HepG2 (cell line): ENCODE results near the gene CFAP99. TPM values are rescaled to one million over a fixed set of nuclear protein-coding genes. Genes with fewer than 3 reads are reported as not detected.

ENCODE experiments used
- ATAC-seq: fragments of 200-7000 bp; cut with Tn5 transposase; 3 replicates; pipeline ENCODE4 v1.9.1; 2020; ENCODE audit warnings: mild to moderate bottlenecking, moderate library complexity
- BruUV-seq: library from RNA; stranded (reverse); fragments of 400-500 nt; replicated peaks from 2 replicates; lab custom pipeline; 2021; lab: Mats Ljungman, UMichigan
- CTCF ChIA-PET: fragments of 300-600 bp; formaldehyde crosslinking; extraction: SDS; loops from one replicate; lab custom pipeline; 2021; ENCODE audit warnings: low total read pairs, inconsistent platforms, low intra/inter-chr PET ratio; lab: Yijun Ruan, JAX
- POLR2A ChIA-PET: fragments of 350-600 bp; sonication (Branson Sonifier 250); formaldehyde crosslinking; loops from one replicate; lab custom pipeline; 2020; ENCODE audit warnings: antibody characterized with exemption, inconsistent platforms; lab: Yijun Ruan, JAX
- DNase-seq: peaks from one replicate; pipeline ENCODE4 v3.0.0-alpha.2; 2015; ENCODE audit warnings: low spot score
- FAIRE-seq: peaks from 3 replicates; lab custom pipeline; 2011; peaks lifted over from hg19 to GRCh38; lab: Jason Lieb, UNC
- H2AFZ ChIP-seq: one replicate; pipeline ENCODE4 v1.6.1; 2011; ENCODE audit warnings: low read length, inconsistent platforms
- H3K27ac ChIP-seq: fragments of 300-600 bp; 3 replicates; pipeline ENCODE4 v1.8.0; 2011; ENCODE audit warnings: mixed run types, mild to moderate bottlenecking, mixed read lengths, low read length, inconsistent platforms; ENCODE audit not compliant: insufficient read depth; ENCODE audit errors: extremely low read length
- H3K27me3 ChIP-seq, 2 experiments: fragments of 200-600 bp in 1 of 2; 2 replicates in 1 of 2; 3 replicates in 1 of 2; pipeline versions ENCODE4 v1.6.0 to v1.8.0; 2011; ENCODE audit warnings: low read length in 2 of 2, mild to moderate bottlenecking in 2 of 2, moderate library complexity in 2 of 2, inconsistent platforms in 1 of 2; ENCODE audit not compliant: insufficient read depth in 2 of 2, control insufficient read depth in 1 of 2
- H3K36me3 ChIP-seq, 2 experiments: fragments of 200-600 bp in 1 of 2; replicated peaks in 1 of 2; 2 replicates in 1 of 2; 3 replicates in 1 of 2; pipeline versions ENCODE4 v1.5.1 to v1.8.0; 2011; ENCODE audit warnings: low read length in 2 of 2, inconsistent platforms in 1 of 2; ENCODE audit not compliant: insufficient read depth in 2 of 2, control insufficient read depth in 1 of 2
- H3K4me1 ChIP-seq: 2 replicates; pipeline ENCODE4 v1.5.1; 2012; ENCODE audit warnings: low read length, inconsistent platforms; ENCODE audit not compliant: insufficient read depth
- H3K4me2 ChIP-seq: 2 replicates; pipeline ENCODE4 v1.6.0; 2011; ENCODE audit warnings: low read depth, low read length, inconsistent platforms
- H3K4me3 ChIP-seq, 3 experiments: fragments of 200-600 bp in 1 of 3; sonication (generic), shearing (Covaris generic) in 1 of 3; replicated peaks in 1 of 3; 2 replicates each; pipeline ENCODE4 v1.5.1; 2011 to 2016; ENCODE audit warnings: low read length in 3 of 3, inconsistent platforms in 2 of 3, low read depth in 2 of 3, mild to moderate bottlenecking in 2 of 3, control low read depth in 1 of 3, mixed read lengths in 1 of 3; ENCODE audit not compliant: insufficient read depth in 1 of 3
- H3K79me2 ChIP-seq: one replicate; pipeline ENCODE4 v1.6.1; 2011; ENCODE audit warnings: low read length, inconsistent platforms; ENCODE audit not compliant: insufficient read depth
- H3K9ac ChIP-seq: 2 replicates; pipeline ENCODE4 v1.6.0; 2011; ENCODE audit warnings: mild to moderate bottlenecking, low read depth, low read length, inconsistent platforms; ENCODE audit not compliant: insufficient read depth
- H3K9me3 ChIP-seq: 2 replicates; pipeline ENCODE4 v1.5.1; 2012; ENCODE audit warnings: mild to moderate bottlenecking, low read length
- H4K20me1 ChIP-seq: 2 replicates; pipeline ENCODE4 v1.6.0; 2011; ENCODE audit warnings: inconsistent platforms, mild to moderate bottlenecking, low read length, moderate library complexity; ENCODE audit not compliant: insufficient read depth
- BCL6 ChIP-seq: IDR thresholded peaks from 2 replicates; pipeline ENCODE4 v1.6.1; 2016; ENCODE audit warnings: missing genetic modification reagents, missing compliant biosample characterization
- CHD2 ChIP-seq: IDR thresholded peaks from 2 replicates; pipeline ENCODE4 v1.6.1; 2011; ENCODE audit warnings: low read depth, low read length, improper control_type of control experiment
- GMEB1 ChIP-seq: sonication (generic); formaldehyde crosslinking; IDR thresholded peaks from 2 replicates; pipeline ENCODE4 v1.5.1; 2020; ENCODE audit warnings: missing genetic modification reagents, mild to moderate bottlenecking, borderline replicate concordance
- HOXA3 ChIP-seq: sonication (generic); formaldehyde crosslinking; IDR thresholded peaks from 2 replicates; pipeline ENCODE4 v1.5.0; 2020; ENCODE audit warnings: missing genetic modification reagents
- KLF12 ChIP-seq: sonication (generic); formaldehyde crosslinking; IDR thresholded peaks from 2 replicates; pipeline ENCODE4 v1.4.0; 2020; ENCODE audit warnings: missing genetic modification reagents, borderline replicate concordance
- NKX3-1 ChIP-seq: sonication (generic); formaldehyde crosslinking; IDR thresholded peaks from 2 replicates; pipeline ENCODE4 v1.5.0; 2020; ENCODE audit warnings: missing genetic modification reagents
- REL ChIP-seq: sonication (generic); formaldehyde crosslinking; conservative IDR thresholded peaks from 2 replicates; pipeline ENCODE4 v1.8.0; 2022; ENCODE audit warnings: mild to moderate bottlenecking, missing genetic modification reagents, moderate library complexity
- REST ChIP-seq, 2 experiments: IDR thresholded peaks; 2 replicates each; pipeline ENCODE4 v1.6.1; 2011 to 2012; ENCODE audit warnings: low read length in 2 of 2, borderline replicate concordance in 1 of 2, low read depth in 1 of 2, mild to moderate bottlenecking in 1 of 2, moderate library complexity in 1 of 2
- RFXAP ChIP-seq: sonication (generic); formaldehyde crosslinking; IDR thresholded peaks from 2 replicates; pipeline ENCODE4 v1.4.0; 2020; ENCODE audit warnings: missing genetic modification reagents, borderline replicate concordance
- SIN3B ChIP-seq: fragments of 150-350 bp; IDR thresholded peaks from 2 replicates; pipeline ENCODE4 v1.6.1; 2014; ENCODE audit warnings: low read length
- ZBTB1 ChIP-seq: sonication (generic); formaldehyde crosslinking; IDR thresholded peaks from 2 replicates; pipeline ENCODE4 v1.4.0; 2020; ENCODE audit warnings: missing genetic modification reagents, borderline replicate concordance
- ZC3H4 ChIP-seq: sonication (generic); formaldehyde crosslinking; IDR thresholded peaks from 2 replicates; pipeline ENCODE4 v1.4.0; 2020; ENCODE audit warnings: missing genetic modification reagents, borderline replicate concordance
- ZNF143 ChIP-seq: sonication (generic); formaldehyde crosslinking; IDR thresholded peaks from 2 replicates; pipeline ENCODE4 v1.4.0; 2020; ENCODE audit warnings: missing genetic modification reagents
- ZNF335 ChIP-seq: sonication (generic); formaldehyde crosslinking; IDR thresholded peaks from 2 replicates; pipeline ENCODE4 v1.4.0; 2020; ENCODE audit warnings: missing genetic modification reagents
- ZNF564 ChIP-seq: sonication (generic); formaldehyde crosslinking; IDR thresholded peaks from 2 replicates; pipeline ENCODE4 v1.8.1; 2023; ENCODE audit warnings: mild to moderate bottlenecking, missing genetic modification reagents
- ZNF775 ChIP-seq: sonication (generic); formaldehyde crosslinking; IDR thresholded peaks from 2 replicates; pipeline ENCODE4 v1.4.0; 2020; ENCODE audit warnings: missing genetic modification reagents, mild to moderate bottlenecking, moderate library complexity, borderline replicate concordance
- WGBS: methylation state at CpG from one replicate; pipeline ENCODE4 v1.1.6; 2017; ENCODE audit warnings: low lambda C conversion rate; 5-methylcytosine and 5-hydroxymethylcytosine counted together
- in situ Hi-C: cut with HindIII; loops from 2 replicates; pipeline ENCODE4 v1.10.0; 2017; ENCODE audit warnings: low pct_unique_long_range_greater_than_20kb; ENCODE audit not compliant: extremely low pct_ligation_motif_present
- intact Hi-C: fragments of 100-400 bp; cut with micrococcal nuclease; formaldehyde crosslinking; loops from one replicate; pipeline ENCODE4 v1.10.0; 2022; ENCODE audit not compliant: unreplicated experiment
- polyA plus RNA-seq, 8 experiments: library from polyadenylated mRNA; depleted of rRNA in 3 of 8; stranded (reverse) in 7 of 8; unstranded in 1 of 8; fragments of >200 nt; fragmentation: Illumina TruSeq in 4 of 8; extraction: Trizol in 4 of 8; gene quantifications; 2 replicates each; pipeline versions ENCODE4 v1.2.1 to v1.2.3, GENCODE V29; 2011 to 2016; ENCODE audit warnings: low read depth in 4 of 8, missing spikeins in 1 of 8, mixed read lengths in 1 of 8; ENCODE audit not compliant: insufficient read depth in 1 of 8
- total RNA-seq, 5 experiments: library from RNA; depleted of rRNA; stranded (reverse); fragments of >200 nt; fragmentation: Illumina TruSeq; extraction: Trizol; gene quantifications; 2 replicates each; pipeline ENCODE4 v1.2.3, GENCODE V29; 2016; ENCODE audit warnings: low read depth in 1 of 5

CFAP99 gene
- total and polyA plus RNA-seq, 2 of the 13 experiments (the other 11 are each of a cell fraction or from before 2014, with no cell fraction given), result not detected

- Histone ChIP-seq H3K4me1 (peaks cover 39% of the 10 kb centered on the region), H3K79me2 (no peaks in the 10 kb centered on the region), H3K4me2 (peak overlapping the region; percentile 75; the same call in 1 of the 2 replicates), H4K20me1 (no peaks in the 10 kb centered on the region), H3K9ac (no peak overlapping the region), H3K4me3 (peak overlapping the region in 1 of 3 experiments; percentile 64; a peak in 1 of 6 replicates), H3K27me3 (peaks cover 17 to 62% of the 10 kb centered on the region in 2 experiments), H2AFZ (no peak overlapping the region), H3K9me3 (no peaks in the 10 kb centered on the region), H3K36me3 (no peaks in the 10 kb centered on the region), H3K27ac (no peak overlapping the region)
- 10% methylated on average over 3 of the region's 14 CpGs for WGBS
- BruUV-seq, result no TSS peak
- POLR2A ChIA-PET, result interaction anchor here (0.5 kb wide), 1 partner anchor 43 kb away, joined by 3 read pairs; no protein-coding TSS in a partner anchor
- intact Hi-C loops, result no loop called here
- no peak for ATAC-seq
- TF ChIP-seq ZNF143 (no peak), ZNF775 (no peak), REL (no peak), ZC3H4 (CRISPR knock-in tag) (no peak), ZNF335 (CRISPR knock-in tag) (no peak), CHD2 (no peak), ZNF564 (CRISPR knock-in tag) (no peak), BCL6 (CRISPR knock-in tag) (no peak), NKX3-1 (CRISPR knock-in tag) (no peak), REST (IDR thresholded peaks at IDR 0.05; ENCODE audit: borderline replicate concordance in 1 of 2, low read depth in 1 of 2, low read length in 2 of 2) (no peak), KLF12 (CRISPR knock-in tag) (no peak), SIN3B (no peak), HOXA3 (CRISPR knock-in tag) (no peak), RFXAP (no peak), ZBTB1 (CRISPR knock-in tag) (no peak), GMEB1 (CRISPR knock-in tag) (no peak)
- CTCF ChIA-PET, result interaction anchor here (1.2 kb wide), 1 partner anchor 28 kb away, joined by 7 read pairs; no protein-coding TSS in a partner anchor
- in situ Hi-C loops, result no loop called here
- FAIRE-seq, result no peak
- no peak for DNase-seq
Observed at GRCh38 chr4:2413821-2414610, 4.7 kb upstream of the CFAP99 start.
